Vagina (tissue), 2 donors: ENCODE measurements around the gene AHCYL2. TPM values are rescaled to one million over a fixed set of nuclear protein-coding genes. Genes with fewer than 3 reads are reported as not detected.

Experiments
- DNase-seq, 2 donors: peaks; one replicate each; pipeline ENCODE4 v3.0.0-alpha.2; 2017; ENCODE audit errors: extremely low spot score in 2 of 2
- H3K27ac ChIP-seq: fragments of 200-600 bp; sonication (generic); one replicate; pipeline ENCODE4 v1.5.1; 2019
- H3K27me3 ChIP-seq: fragments of 200-600 bp; sonication (generic); one replicate; pipeline ENCODE4 v1.5.1; 2019
- H3K36me3 ChIP-seq, 2 donors: fragments of 200-600 bp; sonication (generic); one replicate each; pipeline ENCODE4 v1.5.1; 2017 to 2019
- H3K4me1 ChIP-seq: fragments of 200-600 bp; sonication (generic); one replicate; pipeline ENCODE4 v1.5.1; 2019
- H3K4me3 ChIP-seq, 2 donors: fragments of 200-600 bp; sonication (generic); 1 replicate in 1 of 2; 2 replicates in 1 of 2; pipeline ENCODE4 v1.5.1; 2016 to 2019
- H3K9me3 ChIP-seq: fragments of 200-600 bp; sonication (generic); one replicate; pipeline ENCODE4 v1.5.1; 2019
- CTCF ChIP-seq, 3 experiments: fragments of 450-650 bp in 2 of 3; fragments of 200-600 bp in 1 of 3; sonication (generic) in 1 of 3; IDR thresholded peaks; one replicate each; pipeline ENCODE4 v1.5.1; 2017 to 2019; ENCODE audit warnings: antibody characterized with exemption in 3 of 3, mild to moderate bottlenecking in 2 of 3, moderate library complexity in 2 of 3
- POLR2A ChIP-seq, 2 donors: fragments of 450-650 bp; IDR thresholded peaks; one replicate each; pipeline ENCODE4 v1.6.1; 2017; ENCODE audit warnings: antibody characterized with exemption in 2 of 2, mild to moderate bottlenecking in 2 of 2, moderate library complexity in 2 of 2
- POLR2AphosphoS5 ChIP-seq, 2 donors: sonication (generic); formaldehyde crosslinking; IDR thresholded peaks; one replicate each; pipeline ENCODE4 v1.9.0; 2017; ENCODE audit warnings: antibody characterized with exemption in 2 of 2, mild to moderate bottlenecking in 2 of 2, low read depth in 1 of 2; ENCODE audit not compliant: insufficient read depth in 1 of 2
- intact Hi-C: fragments of 100-400 bp; cut with DNase I; formaldehyde crosslinking; loops from one replicate; pipeline ENCODE4 v1.15.1; 2023
- total RNA-seq: library from RNA; depleted of rRNA; stranded (reverse); fragments of >200 nt; gene quantifications from one replicate; pipeline ENCODE4 v1.2.3, GENCODE V29; 2016

The AHCYL2 gene
- total RNA-seq, 1 donor from 2014 or later, result 19.6 TPM

DNA sequence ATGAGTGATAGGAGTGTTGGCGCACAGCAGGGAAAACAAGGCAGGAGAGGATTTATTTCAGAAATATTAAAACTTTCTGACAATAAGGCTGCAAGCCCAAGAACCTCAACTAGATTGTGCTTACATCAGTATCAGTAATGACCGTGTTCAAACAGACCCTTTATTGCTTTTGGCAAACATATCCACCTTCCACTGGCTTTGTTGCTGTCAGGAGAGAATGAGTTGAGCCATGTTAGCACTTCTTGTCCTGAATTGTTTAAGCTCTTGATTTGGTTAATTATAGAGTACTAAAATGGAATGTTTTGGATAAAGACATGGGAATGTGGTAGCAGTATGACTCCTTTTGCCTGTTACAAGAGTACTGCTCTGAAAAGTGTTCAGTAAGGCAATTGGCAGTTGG lies 3.8 kb downstream of the AHCYL2 start:
- no peak overlapping the region for H3K27ac ChIP-seq
- DNase-seq, result no peak
- no peak overlapping the region for H3K4me3 ChIP-seq
- no peaks in the 10 kb centered on the region for H3K9me3 ChIP-seq
- no peak for TF ChIP-seq POLR2A (IDR thresholded peaks at IDR 0.05)
- intact Hi-C loops, result no loop called here
- H3K36me3 ChIP-seq, result no peaks in the 10 kb centered on the region
- H3K27me3 ChIP-seq, result no peaks in the 10 kb centered on the region
- peaks cover 26% of the 10 kb centered on the region for H3K4me1 ChIP-seq

DNA sequence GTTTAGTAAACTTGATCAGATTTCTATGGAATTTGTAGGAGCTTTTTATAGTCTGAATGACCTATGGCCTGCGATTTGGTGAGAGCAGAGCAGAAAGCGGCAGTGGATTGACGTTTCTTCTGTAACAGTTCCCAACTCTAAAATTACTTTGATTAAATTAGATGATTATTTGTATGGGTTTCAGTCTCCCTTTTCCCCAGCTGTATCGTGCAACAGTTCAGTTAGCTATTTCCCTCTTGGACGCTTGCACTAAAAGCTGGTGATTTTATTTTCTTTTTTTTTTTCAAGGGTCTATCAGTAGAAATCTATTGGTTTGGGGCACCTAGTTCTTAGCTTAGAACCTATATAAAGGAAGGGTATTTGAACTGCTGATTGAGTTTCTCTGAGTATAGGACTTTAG lies 6.8 kb downstream of the AHCYL2 start:
- intact Hi-C loops, result no loop called here
- H3K4me3 ChIP-seq, result no peak overlapping the region
- no peak overlapping the region for H3K27ac ChIP-seq
- peaks cover 14% of the 10 kb centered on the region for H3K4me1 ChIP-seq
- TF ChIP-seq POLR2A (IDR thresholded peaks at IDR 0.05) (no peak), POLR2AphosphoS5 (IDR thresholded peaks at IDR 0.05; ENCODE audit: insufficient read depth in 1 of 2, low read depth in 1 of 2) (no peak), CTCF (IDR thresholded peaks at IDR 0.05) (no peak)
- H3K36me3 ChIP-seq, result no peaks in the 10 kb centered on the region
- no peak for DNase-seq
- H3K9me3 ChIP-seq, result no peaks in the 10 kb centered on the region
- no peaks in the 10 kb centered on the region for H3K27me3 ChIP-seq

- Histone ChIP-seq H3K27me3 (no peaks in the 10 kb centered on the region), H3K4me3 (no peak overlapping the region), H3K4me1 (no peaks in the 10 kb centered on the region), H3K36me3 (no peaks in the 10 kb centered on the region), H3K27ac (no peak overlapping the region), H3K9me3 (no peaks in the 10 kb centered on the region)
- TF ChIP-seq POLR2AphosphoS5 (IDR thresholded peaks at IDR 0.05; ENCODE audit: insufficient read depth in 1 of 2, low read depth in 1 of 2), result no peak
- no peak for TF ChIP-seq CTCF (IDR thresholded peaks at IDR 0.05)
- no peak for TF ChIP-seq POLR2A (IDR thresholded peaks at IDR 0.05)
- intact Hi-C loops, result no loop called here
- DNase-seq, result no peak
Observed at GRCh38 chr7:129238546-129238945, 13.7 kb downstream of the AHCYL2 start.

DNA sequence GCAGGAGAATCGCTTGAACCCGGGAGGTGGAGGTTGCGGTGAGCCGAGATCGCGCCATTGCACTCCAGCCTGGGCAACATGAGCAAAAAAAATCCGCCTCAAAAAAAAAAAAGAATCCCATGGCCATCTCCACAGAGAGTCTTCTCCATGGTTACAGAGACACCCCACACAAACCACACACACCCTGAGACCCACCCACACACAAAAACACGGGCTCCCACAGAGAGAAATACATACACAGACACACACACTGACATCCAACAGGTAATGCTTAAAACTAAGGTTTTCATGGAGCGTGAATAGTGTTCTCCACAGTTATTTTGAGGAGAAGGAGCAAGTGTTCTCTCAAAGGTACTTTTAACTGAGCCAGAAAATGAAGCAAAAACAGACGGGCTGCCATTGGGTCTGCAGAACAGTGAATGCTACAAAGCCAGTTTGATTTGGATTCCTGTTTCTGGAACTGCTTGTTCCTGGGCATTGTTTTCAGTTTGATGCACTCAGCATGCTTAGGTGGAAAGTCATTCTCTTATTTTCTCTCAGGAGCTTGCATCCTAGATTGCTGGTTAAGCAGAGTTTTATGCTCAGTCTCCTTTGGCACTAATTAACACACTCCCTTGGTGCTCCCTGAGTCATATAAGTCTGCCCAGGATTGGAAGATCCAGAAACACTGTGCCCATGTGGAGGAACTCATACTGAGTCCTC lies 15.4 kb downstream of the AHCYL2 start:
- no peaks in the 10 kb centered on the region for H3K9me3 ChIP-seq
- no peaks in the 10 kb centered on the region for H3K27me3 ChIP-seq
- H3K27ac ChIP-seq, result no peak overlapping the region
- intact Hi-C loops, result no loop called here
- no peak overlapping the region for H3K4me3 ChIP-seq
- no peaks in the 10 kb centered on the region for H3K36me3 ChIP-seq
- no peak for TF ChIP-seq CTCF (IDR thresholded peaks at IDR 0.05)
- no peak for TF ChIP-seq POLR2AphosphoS5 (IDR thresholded peaks at IDR 0.05; ENCODE audit: insufficient read depth in 1 of 2, low read depth in 1 of 2)
- no peak for TF ChIP-seq POLR2A (IDR thresholded peaks at IDR 0.05)
- H3K4me1 ChIP-seq, result no peaks in the 10 kb centered on the region
- no peak for DNase-seq

DNA sequence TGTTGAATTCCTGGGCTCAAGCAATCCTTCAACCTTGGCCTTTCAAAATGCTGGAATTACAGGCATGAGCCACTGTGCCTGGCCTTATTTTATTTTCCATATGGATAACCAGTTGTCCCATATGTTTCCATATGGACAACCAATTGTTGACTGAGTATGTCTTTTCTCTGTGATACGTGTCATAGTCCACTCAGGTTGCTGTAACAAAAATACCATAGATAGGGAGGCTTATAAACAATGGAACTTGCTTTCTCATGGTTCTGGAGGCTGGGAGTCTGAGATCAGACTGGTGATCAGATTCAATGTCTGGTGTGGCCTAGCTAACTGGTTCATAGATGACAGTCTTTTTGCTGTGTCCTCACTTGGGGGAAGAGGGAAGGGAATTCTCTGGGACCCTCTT lies 19.4 kb downstream of the AHCYL2 start:
- intact Hi-C loops, result no loop called here
- no peak overlapping the region for H3K4me3 ChIP-seq
- DNase-seq, result no peak
- H3K27me3 ChIP-seq, result no peaks in the 10 kb centered on the region
- no peaks in the 10 kb centered on the region for H3K4me1 ChIP-seq
- no peaks in the 10 kb centered on the region for H3K9me3 ChIP-seq
- no peak for TF ChIP-seq CTCF (IDR thresholded peaks at IDR 0.05)
- no peak for TF ChIP-seq POLR2AphosphoS5 (IDR thresholded peaks at IDR 0.05; ENCODE audit: insufficient read depth in 1 of 2, low read depth in 1 of 2)
- no peak for TF ChIP-seq POLR2A (IDR thresholded peaks at IDR 0.05)
- no peaks in the 10 kb centered on the region for H3K36me3 ChIP-seq
- H3K27ac ChIP-seq, result no peak overlapping the region
